ENCODE data around the gene ZNG1B. TPM values are rescaled to one million over a fixed set of nuclear protein-coding genes. Genes with fewer than 3 reads are reported as not detected.
A peak's percentile ranks its signal among the peaks of the same experiment; 100 is the strongest.
"Not testable (repeated sequence)": the region's sequence is repeated elsewhere in the genome, so short reads cannot be mapped to it uniquely, and the experiment has no call there.

The ZNG1B gene
- total RNA-seq, 1 donor from 2014 or later = 1.3 TPM

DNA sequence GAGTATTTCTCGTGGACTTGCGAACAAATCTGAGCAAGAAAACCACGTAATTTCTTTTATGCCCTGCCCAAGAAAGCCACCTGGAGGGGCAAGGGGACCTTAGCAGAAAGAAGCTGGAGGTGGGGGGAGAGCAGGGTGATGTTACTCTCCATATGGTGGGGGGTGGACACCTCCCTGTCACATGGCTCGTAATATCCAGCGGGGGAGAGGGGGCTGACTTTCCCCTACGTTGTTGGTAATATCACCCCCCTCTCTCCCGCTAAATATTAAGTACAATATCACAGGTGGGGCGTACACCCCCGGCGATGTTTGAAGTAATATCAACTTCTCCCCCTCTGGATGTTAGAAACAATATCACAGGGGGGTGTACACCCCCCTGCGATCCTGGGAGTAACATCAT lies 70.7 kb downstream of the ZNG1B start:
- H3K27me3 ChIP-seq; DNase-seq (ENCODE audit: low spot score in 2 of 2); intact Hi-C loops (cut with DNase I); H3K4me3 ChIP-seq; H3K4me1 ChIP-seq; H3K27ac ChIP-seq; H3K9me3 ChIP-seq; H3K36me3 ChIP-seq: not testable (repeated sequence)

DNA sequence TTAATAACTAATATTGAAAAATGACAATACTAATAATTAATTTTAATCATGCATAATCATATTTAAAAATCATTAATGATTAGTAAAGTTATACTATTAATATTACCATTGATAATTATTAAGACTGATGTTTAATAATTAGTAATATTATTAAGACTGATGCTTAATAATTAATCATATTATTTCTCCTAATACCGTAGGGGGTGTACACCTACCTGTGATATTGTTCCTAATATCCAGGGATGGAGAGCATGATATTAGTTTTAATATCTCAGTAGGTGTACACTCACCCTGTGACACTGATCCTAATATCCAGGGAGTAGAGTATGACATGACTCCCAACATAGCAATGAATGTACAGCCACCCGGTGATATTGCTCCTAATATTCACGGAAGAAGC lies 73.4 kb downstream of the ZNG1B start:
- DNase-seq (ENCODE audit: low spot score in 2 of 2); H3K4me3 ChIP-seq; H3K36me3 ChIP-seq; H3K27ac ChIP-seq; H3K27me3 ChIP-seq; H3K9me3 ChIP-seq; intact Hi-C loops (cut with DNase I); H3K4me1 ChIP-seq: not testable (repeated sequence)

DNA sequence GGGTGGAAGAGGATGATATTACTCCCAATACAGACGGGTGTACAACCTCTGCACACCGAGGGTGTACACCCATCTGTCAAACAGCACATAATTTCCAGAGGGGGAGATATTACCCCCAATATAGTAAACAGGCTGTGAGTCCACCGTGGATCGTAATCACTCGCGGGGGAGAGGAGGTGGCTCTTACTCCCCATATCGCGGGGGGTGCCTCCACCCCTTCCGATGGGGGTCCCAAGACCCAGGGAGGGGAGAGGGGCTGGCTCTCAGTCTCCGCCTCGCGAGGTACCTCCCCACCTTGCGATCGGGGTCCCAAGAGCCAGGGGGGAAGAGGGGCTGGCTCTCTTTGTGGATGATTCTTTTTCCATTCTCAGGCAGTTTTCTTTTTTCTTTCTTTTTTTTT lies 74.4 kb downstream of the ZNG1B start:
- H3K9me3 ChIP-seq; H3K27ac ChIP-seq; intact Hi-C loops (cut with DNase I); DNase-seq (ENCODE audit: low spot score in 2 of 2); H3K27me3 ChIP-seq; H3K4me3 ChIP-seq; H3K36me3 ChIP-seq; H3K4me1 ChIP-seq: not testable (repeated sequence)

GRCh38 chr2:113515457-113515856 lies 78.0 kb downstream of the ZNG1B start:
- H3K36me3 ChIP-seq; H3K27me3 ChIP-seq; H3K4me3 ChIP-seq; H3K27ac ChIP-seq; DNase-seq (ENCODE audit: low spot score in 2 of 2); intact Hi-C loops (cut with DNase I); H3K9me3 ChIP-seq; H3K4me1 ChIP-seq: not testable (repeated sequence)

DNA sequence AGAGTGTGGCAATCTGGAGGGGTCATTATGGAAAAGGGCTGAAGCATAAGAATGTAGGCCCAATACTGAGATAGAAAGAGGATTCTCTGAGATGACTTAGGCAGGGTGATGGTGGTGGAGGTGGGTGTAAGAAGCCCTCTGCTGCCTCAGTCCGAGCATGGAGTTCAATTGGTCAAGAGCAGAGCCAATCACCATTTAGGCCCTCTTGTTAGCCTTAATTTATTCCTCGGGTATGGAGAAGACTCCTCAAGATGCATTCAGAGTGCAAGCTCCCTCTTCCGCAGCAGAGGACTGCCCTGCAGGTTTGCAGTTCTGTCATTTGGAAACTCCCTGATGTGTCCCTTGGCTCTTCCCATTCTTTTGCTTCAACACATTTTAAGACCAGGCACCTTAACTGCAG lies 78.5 kb downstream of the ZNG1B start:
- H3K27ac ChIP-seq; H3K4me1 ChIP-seq; H3K9me3 ChIP-seq; H3K27me3 ChIP-seq; H3K36me3 ChIP-seq; H3K4me3 ChIP-seq; intact Hi-C loops (cut with DNase I); DNase-seq (ENCODE audit: low spot score in 2 of 2): not testable (repeated sequence)

GRCh38 chr2:113517025-113517424 lies 79.5 kb downstream of the ZNG1B start:
- intact Hi-C loops (cut with DNase I); H3K27ac ChIP-seq; H3K9me3 ChIP-seq; DNase-seq (ENCODE audit: low spot score in 2 of 2); H3K27me3 ChIP-seq; H3K4me1 ChIP-seq; H3K4me3 ChIP-seq; H3K36me3 ChIP-seq: not testable (repeated sequence)

DNA sequence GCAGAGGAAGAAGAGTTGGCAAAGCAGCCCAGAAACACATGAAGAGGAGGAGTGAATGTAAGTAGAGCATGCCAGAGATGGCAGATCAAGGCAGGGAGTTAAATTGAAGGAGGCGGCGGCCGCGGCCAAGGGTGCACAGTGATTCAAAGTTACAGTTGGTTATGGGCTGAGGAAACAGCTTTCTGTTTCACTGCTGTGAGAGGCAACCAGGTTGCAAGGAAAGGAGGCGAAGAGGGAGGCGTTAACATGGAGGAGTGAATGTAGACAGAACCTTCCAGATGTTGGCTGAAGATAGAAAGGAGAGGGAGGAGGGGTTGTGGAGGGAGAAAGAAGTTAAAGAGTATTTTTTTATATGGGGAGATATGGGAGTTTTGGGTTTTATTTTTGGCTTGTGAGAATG lies 83.3 kb downstream of the ZNG1B start:
- H3K4me1 ChIP-seq; H3K36me3 ChIP-seq; H3K27me3 ChIP-seq; H3K4me3 ChIP-seq; intact Hi-C loops (cut with DNase I); H3K9me3 ChIP-seq; DNase-seq (ENCODE audit: low spot score in 2 of 2); H3K27ac ChIP-seq: not testable (repeated sequence)

DNA sequence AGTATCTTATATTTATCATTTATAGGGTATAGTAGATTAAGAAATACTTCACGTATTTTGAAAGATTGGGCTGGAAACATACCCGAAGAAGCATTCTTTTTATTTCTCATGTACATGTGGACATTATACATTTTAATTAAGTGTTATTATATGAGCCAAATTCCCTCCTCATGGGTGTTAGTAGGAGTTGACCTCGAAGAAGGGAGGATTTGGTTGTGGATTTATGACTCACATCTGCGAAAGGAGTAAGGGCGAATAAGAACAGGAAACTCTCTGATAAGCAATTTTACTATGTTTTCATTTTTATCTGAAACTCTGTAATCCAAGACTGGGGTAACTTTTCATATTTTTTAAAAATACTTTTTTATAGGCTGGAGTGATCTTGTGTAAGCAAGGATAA lies 84.0 kb downstream of the ZNG1B start:
- H3K4me1 ChIP-seq; H3K27ac ChIP-seq; H3K9me3 ChIP-seq; H3K27me3 ChIP-seq; H3K36me3 ChIP-seq; intact Hi-C loops (cut with DNase I); DNase-seq (ENCODE audit: low spot score in 2 of 2); H3K4me3 ChIP-seq: not testable (repeated sequence)

DNA sequence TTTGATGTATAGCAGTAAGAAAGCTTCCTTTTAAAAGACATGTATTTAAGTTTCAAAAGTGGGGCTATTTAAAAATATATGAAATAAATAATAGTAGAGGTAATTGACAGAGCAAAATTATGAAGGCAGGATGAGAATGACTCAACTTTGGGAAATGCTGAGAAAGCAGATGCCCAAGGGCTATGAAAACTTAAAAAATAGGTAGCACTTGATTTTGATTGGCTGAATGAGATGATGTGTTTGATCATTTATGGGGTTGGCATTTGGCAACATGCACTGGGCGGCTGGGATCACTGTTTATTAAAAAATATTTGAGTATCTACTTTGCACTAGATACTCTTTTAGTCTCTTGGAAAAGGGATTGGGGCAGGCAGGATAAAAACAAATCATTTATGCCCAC lies 87.5 kb downstream of the ZNG1B start:
- intact Hi-C loops (cut with DNase I); DNase-seq (ENCODE audit: low spot score in 2 of 2); H3K4me3 ChIP-seq; H3K36me3 ChIP-seq; H3K27ac ChIP-seq; H3K4me1 ChIP-seq; H3K9me3 ChIP-seq; H3K27me3 ChIP-seq: not testable (repeated sequence)

DNA sequence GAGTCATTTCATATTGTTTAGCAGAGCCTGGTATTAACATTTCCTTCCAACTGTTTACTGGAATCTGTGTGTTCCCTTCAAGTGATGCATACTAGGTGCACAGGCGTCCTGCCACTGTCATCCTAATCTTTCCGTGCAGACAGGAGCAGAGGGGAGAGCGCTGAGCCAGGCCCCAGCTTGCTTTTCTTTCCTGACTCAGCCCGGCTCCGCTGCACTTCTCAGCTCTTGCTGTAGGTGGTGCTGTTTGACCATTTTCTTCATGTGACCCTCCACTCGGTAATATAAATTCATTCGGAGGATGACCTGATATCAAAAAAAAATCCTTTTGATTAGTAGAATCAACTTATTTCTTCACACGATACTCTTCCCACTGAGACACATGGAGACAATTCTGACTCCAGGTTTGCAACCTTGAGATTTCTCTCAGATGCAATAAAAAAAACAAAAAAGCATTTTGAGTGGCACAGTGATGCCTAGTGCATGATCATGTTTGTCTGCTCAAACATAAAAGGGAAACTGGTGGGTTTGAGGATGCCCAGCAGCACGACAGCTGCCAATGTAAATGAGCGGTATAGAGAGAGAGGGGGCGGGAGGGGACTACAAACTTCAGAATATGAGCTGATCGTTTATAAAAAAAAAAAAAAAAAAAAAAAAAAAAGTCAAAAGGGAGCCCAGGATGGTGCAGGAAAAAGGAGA lies 90.0 kb downstream of the ZNG1B start:
- H3K27me3 ChIP-seq; H3K36me3 ChIP-seq; DNase-seq (ENCODE audit: low spot score in 2 of 2); H3K27ac ChIP-seq; H3K4me1 ChIP-seq; H3K9me3 ChIP-seq; intact Hi-C loops (cut with DNase I); H3K4me3 ChIP-seq: not testable (repeated sequence)

DNA sequence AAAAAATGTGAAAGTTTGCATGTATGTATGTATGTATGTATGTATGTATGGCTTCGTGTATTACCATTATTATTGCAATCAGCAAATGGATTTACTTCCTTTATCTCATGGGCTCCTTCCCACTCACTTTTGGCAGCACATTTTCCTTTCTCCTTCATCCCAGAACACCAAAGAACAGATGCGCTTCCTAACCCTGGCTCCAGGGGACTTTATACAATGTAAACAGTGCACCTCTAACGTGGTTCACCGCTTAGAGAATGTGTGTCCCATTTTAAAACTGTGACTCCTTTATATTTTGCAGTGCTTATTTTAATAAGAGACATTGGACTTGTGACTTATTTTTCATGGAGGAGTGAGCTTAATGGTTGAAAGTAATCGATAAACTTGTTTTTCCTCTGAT lies 90.6 kb downstream of the ZNG1B start:
- H3K27ac ChIP-seq; H3K4me1 ChIP-seq; intact Hi-C loops (cut with DNase I); H3K9me3 ChIP-seq; H3K36me3 ChIP-seq; H3K27me3 ChIP-seq; H3K4me3 ChIP-seq; DNase-seq (ENCODE audit: low spot score in 2 of 2): not testable (repeated sequence)

GRCh38 chr2:113528904-113529303 lies 91.4 kb downstream of the ZNG1B start:
- H3K27me3 ChIP-seq; H3K27ac ChIP-seq; H3K9me3 ChIP-seq; H3K36me3 ChIP-seq; H3K4me3 ChIP-seq; intact Hi-C loops (cut with DNase I); DNase-seq (ENCODE audit: low spot score in 2 of 2); H3K4me1 ChIP-seq: not testable (repeated sequence)

GRCh38 chr2:113532991-113533390 lies 95.5 kb downstream of the ZNG1B start:
- DNase-seq (ENCODE audit: low spot score in 2 of 2); H3K4me3 ChIP-seq; H3K9me3 ChIP-seq; intact Hi-C loops (cut with DNase I); H3K36me3 ChIP-seq; H3K4me1 ChIP-seq; H3K27ac ChIP-seq; H3K27me3 ChIP-seq: not testable (repeated sequence)

DNA sequence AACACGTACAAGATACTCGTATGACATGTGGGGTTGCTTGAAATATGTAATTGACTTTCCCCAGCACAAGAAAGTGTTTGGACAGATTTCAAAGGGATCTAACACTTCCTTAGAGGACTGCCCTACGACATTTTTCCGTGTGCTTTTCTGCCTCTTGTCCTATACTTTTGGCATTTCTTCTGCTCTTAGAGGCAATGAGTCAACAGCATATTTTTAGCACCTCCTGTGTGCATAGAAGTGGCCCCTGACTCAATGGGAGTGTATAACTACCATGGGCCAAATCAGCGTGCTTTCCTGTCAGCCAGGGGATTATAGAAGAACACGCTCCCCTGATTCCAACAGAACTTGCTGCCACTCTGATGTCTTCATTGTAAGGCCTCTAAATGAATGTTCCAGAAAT lies 99.1 kb downstream of the ZNG1B start:
- H3K27me3 ChIP-seq; DNase-seq (ENCODE audit: low spot score in 2 of 2); H3K4me1 ChIP-seq; H3K27ac ChIP-seq; intact Hi-C loops (cut with DNase I); H3K4me3 ChIP-seq; H3K9me3 ChIP-seq; H3K36me3 ChIP-seq: not testable (repeated sequence)

- peak overlapping the region in 1 of 2 donors; percentile 73 for H3K4me3 ChIP-seq
- intact Hi-C loops (cut with DNase I); H3K27ac ChIP-seq: not testable (repeated sequence)
These were observed 103.3 kb downstream of the ZNG1B start for GRCh38 chr2:113540834-113541203.

More at GRCh38 chr2:113540834-113541203, 103.3 kb downstream of the ZNG1B start:
- not testable (repeated sequence) for H3K36me3 ChIP-seq; DNase-seq (ENCODE audit: low spot score in 2 of 2); H3K27me3 ChIP-seq; H3K9me3 ChIP-seq; H3K4me1 ChIP-seq

Data from ascending aorta (tissue), 2 donors.